ENCODE results near the gene SCCPDH. TPM values are rescaled to one million over a fixed set of nuclear protein-coding genes. Genes with fewer than 3 reads are reported as not detected.

The SCCPDH gene
- total RNA-seq, 1 donor from 2014 or later, result 37.8 TPM

DNA sequence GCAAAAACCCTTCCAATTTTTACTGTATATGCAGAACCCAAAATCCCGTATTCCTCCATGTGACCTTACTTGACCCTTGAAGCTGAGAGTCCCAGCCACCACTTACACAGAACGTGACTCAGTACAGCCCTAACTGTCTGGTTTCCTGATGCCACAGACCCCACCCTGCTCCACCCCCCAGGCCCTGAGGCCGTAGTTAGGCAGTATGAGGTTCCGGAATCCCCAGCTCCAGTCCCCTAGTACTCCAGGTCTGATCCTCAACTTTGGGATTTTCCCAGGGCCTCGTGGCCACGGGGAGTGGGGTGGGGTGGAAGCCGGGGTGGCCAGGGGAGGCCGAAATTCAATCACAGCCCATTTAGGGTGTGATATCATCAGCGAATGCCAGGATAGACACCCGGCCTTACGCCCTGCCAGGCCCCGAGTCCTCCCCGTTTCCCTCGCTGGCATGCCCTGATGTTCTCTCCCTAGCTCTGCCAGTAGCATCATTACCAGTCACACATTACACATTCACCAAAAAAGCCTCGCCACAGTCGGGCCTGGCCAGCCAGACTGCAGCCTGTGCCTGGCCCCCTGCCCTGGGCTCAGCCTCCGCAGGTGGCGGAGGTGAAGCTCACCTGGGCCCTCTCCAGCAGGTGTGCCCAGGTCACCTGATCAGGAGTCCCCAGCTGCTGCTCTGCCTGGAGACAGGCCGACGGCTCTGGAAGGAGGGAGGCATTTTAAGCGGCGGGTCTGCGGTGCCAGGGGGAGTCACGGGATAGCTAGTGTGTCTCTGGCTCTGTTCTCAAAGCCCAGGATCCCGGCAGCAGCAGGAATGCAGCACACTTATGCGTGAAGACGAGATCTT is 70.8 kb downstream of the SCCPDH start:
- DNase-seq (ENCODE audit: low read depth), result no peak
- no peak overlapping the region for H3K4me3 ChIP-seq (ENCODE audit: low read depth, low read length)
- peaks cover 3% of the 10 kb centered on the region for H3K27me3 ChIP-seq (ENCODE audit: control insufficient read depth, insufficient read depth, low read length)
- no peaks in the 10 kb centered on the region for H3K36me3 ChIP-seq (ENCODE audit: control insufficient read depth, insufficient read depth, low read length)
- no peak for TF ChIP-seq CTCF (IDR thresholded peaks at IDR 0.05; ENCODE audit: insufficient read depth, low read length, poor library complexity, severe bottlenecking)

- Histone ChIP-seq H3K36me3 (ENCODE audit: control insufficient read depth, insufficient read depth, low read length) (no peaks in the 10 kb centered on the region), H3K27me3 (ENCODE audit: control insufficient read depth, insufficient read depth, low read length) (peaks cover 3% of the 10 kb centered on the region), H3K4me3 (ENCODE audit: low read depth, low read length) (no peak overlapping the region)
- no peak for DNase-seq (ENCODE audit: low read depth)
- no peak for TF ChIP-seq CTCF (IDR thresholded peaks at IDR 0.05; ENCODE audit: insufficient read depth, low read length, poor library complexity, severe bottlenecking)
These were observed 71.9 kb downstream of the SCCPDH start for GRCh38 chr1:246795906-246796694.

- Histone ChIP-seq H3K4me3 (ENCODE audit: low read depth, low read length) (no peak overlapping the region), H3K27me3 (ENCODE audit: control insufficient read depth, insufficient read depth, low read length) (peaks cover 3% of the 10 kb centered on the region), H3K36me3 (ENCODE audit: control insufficient read depth, insufficient read depth, low read length) (no peaks in the 10 kb centered on the region)
- TF ChIP-seq CTCF (IDR thresholded peaks at IDR 0.05; ENCODE audit: insufficient read depth, low read length, poor library complexity, severe bottlenecking), result no peak
- DNase-seq (ENCODE audit: low read depth), result no peak
These were observed 72.9 kb downstream of the SCCPDH start for GRCh38 chr1:246797157-246797556.

DNA sequence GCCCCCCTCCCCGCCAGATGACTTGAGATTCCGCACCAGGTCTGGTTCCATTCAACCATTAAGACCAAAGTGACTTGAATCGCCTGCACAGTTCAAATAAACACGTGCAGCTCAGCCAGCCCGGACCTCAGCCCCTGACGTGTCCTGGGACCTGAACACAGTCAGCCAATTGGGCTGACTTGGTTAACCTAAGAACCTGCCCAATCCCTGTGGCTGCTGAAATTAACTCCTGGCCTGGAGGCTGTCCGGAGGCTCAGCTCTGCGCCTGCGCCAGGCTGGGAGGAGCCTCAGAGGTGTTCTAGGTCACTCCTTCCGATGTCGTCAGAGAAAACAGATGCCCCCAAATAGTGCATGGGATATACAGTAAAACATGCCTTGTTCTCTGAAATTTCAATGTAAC is 73.4 kb downstream of the SCCPDH start:
- Histone ChIP-seq H3K4me3 (ENCODE audit: low read depth, low read length) (no peak overlapping the region), H3K27me3 (ENCODE audit: control insufficient read depth, insufficient read depth, low read length) (peaks cover 3% of the 10 kb centered on the region), H3K36me3 (ENCODE audit: control insufficient read depth, insufficient read depth, low read length) (no peaks in the 10 kb centered on the region)
- TF ChIP-seq CTCF (IDR thresholded peaks at IDR 0.05; ENCODE audit: insufficient read depth, low read length, poor library complexity, severe bottlenecking), result no peak
- no peak for DNase-seq (ENCODE audit: low read depth)

DNA sequence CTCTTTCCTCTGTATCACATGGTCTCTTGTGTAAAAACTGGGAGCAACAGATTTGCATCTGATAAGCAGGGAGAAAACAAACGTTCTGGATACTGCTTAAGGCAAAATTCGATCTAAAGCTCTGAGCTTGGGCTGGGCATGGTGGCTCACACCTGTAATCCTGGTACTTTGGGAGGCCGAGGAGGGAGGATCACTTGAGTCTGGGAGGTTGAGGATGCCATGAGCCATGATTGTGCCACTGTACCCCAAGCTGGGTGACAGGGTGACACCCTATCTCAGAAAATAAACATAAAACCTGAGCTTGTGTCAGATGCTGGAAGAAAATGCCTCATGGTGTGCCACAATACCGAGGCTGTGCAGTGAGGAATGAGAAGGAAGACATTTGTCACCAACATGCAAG is 73.9 kb downstream of the SCCPDH start:
- TF ChIP-seq CTCF (IDR thresholded peaks at IDR 0.05; ENCODE audit: insufficient read depth, low read length, poor library complexity, severe bottlenecking), result no peak
- Histone ChIP-seq H3K4me3 (ENCODE audit: low read depth, low read length) (no peak overlapping the region), H3K36me3 (ENCODE audit: control insufficient read depth, insufficient read depth, low read length) (no peaks in the 10 kb centered on the region), H3K27me3 (ENCODE audit: control insufficient read depth, insufficient read depth, low read length) (peaks cover 3% of the 10 kb centered on the region)
- DNase-seq (ENCODE audit: low read depth), result no peak

All from kidney epithelial cell (primary cell).